SW 1271 (cell line): Measurements from ENCODE around the gene CYP26B1.

Source experiments
- DNase-seq, 2 experiments: peaks; one replicate each; lab custom pipeline; 2025; lab: John Stamatoyannopoulos, UW

Gene CYP26B1

GRCh38 chr2:72155151-72155550, 7.5 kb upstream of the CYP26B1 start:
- DNase-seq = no peak

GRCh38 chr2:72154386-72154975, 6.8 kb upstream of the CYP26B1 start:
- DNase-seq = no peak

- no peak for DNase-seq
Observed at GRCh38 chr2:72153924-72154323, 6.3 kb upstream of the CYP26B1 start.

- DNase-seq = no peak
Observed at GRCh38 chr2:72153026-72153791, 5.5 kb upstream of the CYP26B1 start.

- no peak for DNase-seq
Observed at GRCh38 chr2:72150861-72151356, 3.2 kb upstream of the CYP26B1 start.

- DNase-seq = peak; percentile 67 to 74
Observed at GRCh38 chr2:72150157-72150860, 2.6 kb upstream of the CYP26B1 start.

- DNase-seq = no peak
Observed at GRCh38 chr2:72149556-72150156, 2.0 kb upstream of the CYP26B1 start.

GRCh38 chr2:72148837-72149555, 1.3 kb upstream of the CYP26B1 start:
- DNase-seq = peak in 1 of 2 experiments; percentile 27

GRCh38 chr2:72148003-72148836, 558 bp upstream of the CYP26B1 start:
- DNase-seq = no peak

GRCh38 chr2:72146347-72147302, 1.0 kb downstream of the CYP26B1 start:
- no peak for DNase-seq

GRCh38 chr2:72145658-72146329, 1.9 kb downstream of the CYP26B1 start:
- no peak for DNase-seq

- DNase-seq = no peak
Observed at GRCh38 chr2:72145289-72145657, 2.4 kb downstream of the CYP26B1 start.

GRCh38 chr2:72144632-72145288, 2.9 kb downstream of the CYP26B1 start:
- no peak for DNase-seq

- DNase-seq = no peak
Observed at GRCh38 chr2:72144274-72144631, 3.4 kb downstream of the CYP26B1 start.

- DNase-seq = no peak
Observed at GRCh38 chr2:72143441-72144273, 4.0 kb downstream of the CYP26B1 start.

- DNase-seq = no peak
Observed at GRCh38 chr2:72142570-72143440, 4.9 kb downstream of the CYP26B1 start.
